ENCODE results near the gene HHAT. TPM values are rescaled to one million over a fixed set of nuclear protein-coding genes. Genes with fewer than 3 reads are reported as not detected.

The HHAT gene
- total RNA-seq, 1 experiment from 2014 or later, result 10.0 TPM

DNA sequence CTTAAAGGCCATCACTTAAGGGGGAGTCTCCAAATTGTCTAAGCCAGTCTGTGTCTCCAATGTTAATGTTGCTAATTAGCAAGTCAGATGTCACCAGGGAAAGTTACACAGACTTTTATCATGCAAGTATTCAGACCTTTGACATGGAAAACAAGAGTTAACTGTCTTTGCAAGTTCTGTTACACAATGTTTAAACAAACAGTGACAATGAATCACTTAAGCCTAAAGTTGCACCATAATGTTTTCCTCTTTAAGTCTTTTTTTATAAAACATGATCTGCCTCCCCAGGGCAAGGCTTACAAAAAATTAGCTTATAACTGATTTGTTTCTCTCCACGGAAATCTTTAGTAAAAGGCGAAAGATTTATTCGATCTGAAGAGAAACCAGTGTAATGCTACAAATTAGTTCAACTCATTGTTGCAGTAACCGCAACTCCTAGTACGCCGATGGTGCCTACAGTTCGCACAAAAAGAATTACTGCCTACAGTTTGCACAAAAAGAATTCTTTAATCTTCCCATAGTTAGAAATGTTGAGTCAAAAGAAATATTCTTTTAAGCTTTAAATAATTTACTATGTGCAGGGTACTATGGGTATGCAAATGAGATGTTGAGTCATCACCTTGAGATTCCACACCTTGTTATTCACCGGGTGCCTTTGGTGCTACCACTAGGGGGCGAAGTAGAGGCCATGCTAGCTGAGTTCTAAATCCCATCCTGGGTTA is 45.3 kb downstream of the HHAT start:
- Histone ChIP-seq H3K27me3 (replicated peaks) (no peaks in the 10 kb centered on the region), H3K27ac (peak overlapping the region; percentile 99), H3K36me3 (no peaks in the 10 kb centered on the region), H3K4me1 (replicated peaks) (peaks cover 20% of the 10 kb centered on the region), H3K9me3 (replicated peaks) (no peaks in the 10 kb centered on the region), H3K4me3 (no peak overlapping the region)
- DNase-seq (ENCODE audit: low read depth in 1 of 2, low spot score in 2 of 2), result peak; percentile 87 to 92

DNA sequence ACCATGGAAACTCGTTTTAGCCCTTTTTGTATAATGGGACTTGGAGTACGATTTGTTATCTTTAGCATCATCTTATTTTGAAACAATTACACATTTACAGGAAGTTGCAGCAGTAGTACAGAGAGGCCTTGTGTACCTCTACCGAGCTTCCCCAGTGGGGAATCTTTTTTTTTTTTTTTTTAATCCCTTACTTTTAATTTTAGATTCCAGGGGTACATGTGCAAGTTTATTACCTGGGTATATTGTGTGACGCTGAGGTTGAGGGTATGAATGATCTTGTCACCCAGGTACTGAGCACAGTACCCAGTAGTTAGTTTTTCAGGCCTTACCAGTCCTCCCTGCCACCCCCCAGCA is 45.9 kb downstream of the HHAT start:
- peak overlapping the region; percentile 99 for H3K27ac ChIP-seq
- H3K27me3 ChIP-seq (replicated peaks), result no peaks in the 10 kb centered on the region
- no peak overlapping the region for H3K4me3 ChIP-seq
- H3K36me3 ChIP-seq, result no peaks in the 10 kb centered on the region
- DNase-seq (ENCODE audit: low read depth in 1 of 2, low spot score in 2 of 2), result no peak
- H3K9me3 ChIP-seq (replicated peaks), result no peaks in the 10 kb centered on the region
- H3K4me1 ChIP-seq (replicated peaks), result peaks cover 20% of the 10 kb centered on the region

DNA sequence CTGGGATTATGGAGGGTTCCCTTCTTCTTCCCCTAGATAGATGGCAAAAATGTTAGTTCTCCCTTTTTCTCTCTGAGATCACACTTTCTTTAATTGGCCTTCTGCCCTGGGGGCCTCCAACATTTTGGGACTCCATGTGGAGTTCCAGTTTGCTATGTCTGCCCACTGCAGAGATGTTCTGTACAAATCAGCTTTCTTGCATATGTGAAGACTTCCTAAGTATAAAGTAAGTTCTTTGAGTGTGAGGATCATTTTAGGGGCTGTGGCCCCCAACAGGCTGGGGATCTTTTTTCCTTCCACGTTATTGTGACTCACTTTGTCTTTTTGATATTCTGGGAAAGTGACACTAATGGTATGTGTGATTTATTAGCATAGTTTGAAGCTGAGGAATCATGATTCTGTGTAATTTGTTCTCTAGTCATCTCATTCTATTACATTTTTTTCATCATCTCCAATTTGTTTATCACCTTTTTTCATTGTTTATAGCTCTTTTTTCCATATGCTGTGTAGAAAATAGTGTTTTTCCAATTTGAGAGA is 48.2 kb downstream of the HHAT start:
- Histone ChIP-seq H3K36me3 (no peaks in the 10 kb centered on the region), H3K4me3 (no peak overlapping the region), H3K4me1 (replicated peaks) (peaks cover 20% of the 10 kb centered on the region), H3K27ac (no peak overlapping the region), H3K27me3 (replicated peaks) (no peaks in the 10 kb centered on the region), H3K9me3 (replicated peaks) (no peaks in the 10 kb centered on the region)
- DNase-seq (ENCODE audit: low read depth in 1 of 2, low spot score in 2 of 2), result no peak

DNA sequence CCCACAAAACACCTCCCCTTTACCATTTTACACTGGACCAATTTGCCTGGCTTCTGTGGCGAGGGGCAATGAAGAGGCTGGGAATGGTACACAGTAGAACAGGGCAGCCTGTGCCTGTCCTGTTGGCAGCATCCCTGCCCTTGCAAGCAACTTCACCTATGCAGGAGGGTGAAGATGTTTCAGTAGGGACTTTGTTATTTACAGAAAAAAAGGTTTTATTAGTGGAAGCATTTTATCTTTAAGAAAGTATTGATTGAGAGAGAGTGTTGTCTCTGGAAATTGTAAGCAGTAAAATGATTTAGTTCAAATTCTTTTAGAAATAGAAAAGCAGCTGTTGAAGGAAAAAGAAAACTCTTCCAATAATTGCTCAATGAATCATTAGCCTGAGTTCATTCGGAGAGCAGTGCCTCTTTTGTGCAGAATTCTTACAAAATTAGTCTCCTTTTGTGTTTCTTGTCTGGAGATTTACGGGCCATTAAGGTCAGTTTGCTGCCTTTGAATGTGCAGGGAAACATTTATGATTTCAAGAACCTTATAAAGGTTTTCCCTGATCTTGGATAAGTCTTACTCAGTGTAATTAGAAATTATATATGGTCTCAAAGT is 49.1 kb downstream of the HHAT start:
- no peaks in the 10 kb centered on the region for H3K9me3 ChIP-seq (replicated peaks)
- no peaks in the 10 kb centered on the region for H3K27me3 ChIP-seq (replicated peaks)
- peaks cover 19% of the 10 kb centered on the region for H3K4me1 ChIP-seq (replicated peaks)
- H3K36me3 ChIP-seq, result no peaks in the 10 kb centered on the region
- DNase-seq (ENCODE audit: low read depth in 1 of 2, low spot score in 2 of 2), result no peak
- H3K4me3 ChIP-seq, result no peak overlapping the region
- H3K27ac ChIP-seq, result no peak overlapping the region

DNA sequence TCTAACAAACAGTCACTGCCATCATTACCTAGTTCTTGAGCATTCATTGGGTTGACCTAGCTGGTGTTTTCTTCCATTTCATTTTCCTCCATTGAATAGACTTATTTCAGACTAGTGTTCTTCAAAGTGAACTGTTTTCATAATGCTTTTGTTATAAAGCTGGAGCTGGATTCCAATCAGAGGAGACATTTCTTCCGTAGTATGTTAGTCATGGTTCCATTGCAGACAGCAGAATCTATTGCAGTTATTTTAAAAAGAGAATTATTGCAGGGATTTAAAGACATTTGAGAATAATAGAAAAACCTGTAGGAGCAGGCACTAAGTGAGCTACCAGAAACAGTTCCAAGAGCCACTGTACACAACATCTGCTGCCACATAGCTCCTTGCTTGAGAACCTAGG is 50.0 kb downstream of the HHAT start:
- H3K36me3 ChIP-seq, result no peaks in the 10 kb centered on the region
- no peaks in the 10 kb centered on the region for H3K9me3 ChIP-seq (replicated peaks)
- no peak overlapping the region for H3K27ac ChIP-seq
- H3K4me3 ChIP-seq, result no peak overlapping the region
- H3K4me1 ChIP-seq (replicated peaks), result peaks cover 17% of the 10 kb centered on the region
- DNase-seq (ENCODE audit: low read depth in 1 of 2, low spot score in 2 of 2), result no peak
- no peaks in the 10 kb centered on the region for H3K27me3 ChIP-seq (replicated peaks)

DNA sequence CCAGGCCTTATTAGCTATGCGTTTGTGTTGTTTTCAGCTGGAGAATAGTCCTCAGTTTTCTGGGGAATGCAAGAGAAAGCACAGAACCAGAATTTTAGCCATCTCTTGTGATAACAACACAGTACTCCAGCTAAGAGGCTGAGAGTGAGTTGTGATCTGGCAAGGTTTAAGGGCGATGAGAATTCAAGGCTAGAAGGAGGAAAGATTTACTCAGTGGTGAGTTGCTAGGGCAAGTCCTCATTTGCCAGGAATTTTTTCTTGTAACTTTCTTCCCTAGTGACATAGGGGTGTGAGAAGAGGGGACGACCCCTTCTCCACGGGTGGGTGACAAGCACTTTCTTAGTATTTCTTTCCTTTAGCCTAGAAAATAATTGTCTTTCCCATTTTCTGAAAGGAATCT is 53.2 kb downstream of the HHAT start:
- H3K9me3 ChIP-seq (replicated peaks), result no peaks in the 10 kb centered on the region
- H3K36me3 ChIP-seq, result no peaks in the 10 kb centered on the region
- no peak for DNase-seq (ENCODE audit: low read depth in 1 of 2, low spot score in 2 of 2)
- H3K27ac ChIP-seq, result no peak overlapping the region
- H3K27me3 ChIP-seq (replicated peaks), result no peaks in the 10 kb centered on the region
- H3K4me3 ChIP-seq, result no peak overlapping the region
- H3K4me1 ChIP-seq (replicated peaks), result peaks cover 12% of the 10 kb centered on the region

DNA sequence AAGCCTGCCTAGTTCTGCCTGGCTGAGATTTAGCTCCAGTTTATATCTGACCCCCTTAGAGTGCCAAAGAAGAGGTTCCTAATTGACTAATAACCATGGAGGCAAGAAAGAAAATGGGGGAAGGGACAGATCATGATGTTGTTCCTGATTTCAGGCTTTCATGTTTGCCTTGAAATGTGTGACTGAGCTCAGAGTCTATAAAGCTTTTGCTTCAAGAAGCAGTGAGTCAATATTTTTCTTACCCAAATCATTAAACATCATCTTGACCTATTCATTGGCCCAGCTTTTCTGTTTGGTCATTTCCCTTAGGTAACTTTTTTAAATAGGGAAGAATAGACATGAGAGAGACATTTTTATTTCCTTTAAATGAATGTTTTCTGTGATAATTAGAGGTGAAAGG is 55.9 kb downstream of the HHAT start:
- no peak for DNase-seq (ENCODE audit: low read depth in 1 of 2, low spot score in 2 of 2)
- H3K4me3 ChIP-seq, result no peak overlapping the region
- no peaks in the 10 kb centered on the region for H3K9me3 ChIP-seq (replicated peaks)
- no peaks in the 10 kb centered on the region for H3K36me3 ChIP-seq
- H3K27me3 ChIP-seq (replicated peaks), result no peaks in the 10 kb centered on the region
- H3K4me1 ChIP-seq (replicated peaks), result no peaks in the 10 kb centered on the region
- H3K27ac ChIP-seq, result no peak overlapping the region

DNA sequence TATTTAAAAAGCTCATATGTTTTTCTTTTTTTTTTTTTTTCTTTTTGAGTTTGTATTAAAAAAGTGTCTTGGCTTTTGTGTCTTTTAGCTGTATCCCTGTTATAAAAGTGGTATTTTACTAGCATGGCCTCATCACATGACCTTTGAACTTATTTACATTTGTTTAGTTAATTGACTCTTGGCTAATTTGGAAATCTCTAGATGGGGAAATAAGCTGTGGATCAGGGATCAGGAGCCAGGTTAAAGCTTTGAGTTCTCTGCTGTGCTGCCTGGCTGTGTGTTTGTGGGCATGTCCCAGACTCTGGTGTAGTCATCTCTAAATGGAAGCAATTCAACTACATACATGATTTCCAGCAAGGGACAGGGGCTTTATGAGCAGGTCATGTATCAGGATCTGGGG is 56.5 kb downstream of the HHAT start:
- DNase-seq (ENCODE audit: low read depth in 1 of 2, low spot score in 2 of 2), result no peak
- no peak overlapping the region for H3K27ac ChIP-seq
- no peaks in the 10 kb centered on the region for H3K4me1 ChIP-seq (replicated peaks)
- no peaks in the 10 kb centered on the region for H3K9me3 ChIP-seq (replicated peaks)
- H3K36me3 ChIP-seq, result no peaks in the 10 kb centered on the region
- no peaks in the 10 kb centered on the region for H3K27me3 ChIP-seq (replicated peaks)
- no peak overlapping the region for H3K4me3 ChIP-seq

DNA sequence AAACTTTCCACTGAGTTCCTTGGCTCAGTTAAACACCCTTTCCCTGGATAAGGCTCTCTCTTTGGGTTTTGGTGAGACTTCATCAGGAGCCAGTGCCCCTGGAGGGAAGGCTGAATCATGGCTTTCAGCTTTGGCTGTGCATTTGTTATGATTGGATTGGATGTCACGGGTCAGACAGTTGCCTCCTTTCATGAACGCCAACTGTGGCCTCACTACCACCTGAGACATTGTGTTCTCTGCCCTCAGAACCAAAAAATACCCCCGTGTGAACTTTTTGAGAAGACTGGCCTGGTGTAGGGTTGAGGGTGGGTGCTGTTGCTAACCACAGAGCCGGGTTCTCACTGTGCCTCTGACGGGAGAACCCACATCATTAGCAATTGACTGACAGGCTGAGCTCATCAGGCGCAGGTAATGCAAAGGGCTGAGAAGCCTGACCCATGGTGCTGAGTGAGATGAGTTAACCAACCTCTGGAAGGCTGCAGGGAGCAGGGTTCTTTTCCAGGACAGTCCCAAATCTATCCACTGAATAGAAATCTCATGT is 65.6 kb downstream of the HHAT start:
- no peaks in the 10 kb centered on the region for H3K9me3 ChIP-seq (replicated peaks)
- no peaks in the 10 kb centered on the region for H3K27me3 ChIP-seq (replicated peaks)
- DNase-seq (ENCODE audit: low read depth in 1 of 2, low spot score in 2 of 2), result no peak
- H3K4me3 ChIP-seq, result no peak overlapping the region
- no peaks in the 10 kb centered on the region; the same call in 1 of the 2 replicates for H3K4me1 ChIP-seq (replicated peaks)
- no peaks in the 10 kb centered on the region for H3K36me3 ChIP-seq
- H3K27ac ChIP-seq, result no peak overlapping the region

DNA sequence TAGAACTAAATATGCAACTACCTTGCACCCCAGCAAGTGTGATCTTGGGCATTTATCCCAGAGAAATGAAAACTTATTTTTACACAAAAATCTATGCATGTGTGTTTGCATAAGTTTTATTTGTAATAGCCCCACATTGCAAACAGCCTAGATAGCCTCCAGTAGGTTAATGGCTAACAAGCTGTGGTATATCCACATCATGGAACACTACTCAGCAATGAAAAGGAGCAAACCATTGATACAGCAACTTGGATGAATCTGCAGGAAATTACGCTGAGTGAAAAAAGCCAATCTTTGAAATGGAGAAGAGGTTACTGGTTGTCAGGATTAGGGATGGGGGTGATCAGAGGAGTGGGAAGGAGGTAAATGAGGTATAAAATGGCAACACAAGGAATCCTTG is 67.8 kb downstream of the HHAT start:
- Histone ChIP-seq H3K27me3 (replicated peaks) (no peaks in the 10 kb centered on the region), H3K9me3 (replicated peaks) (no peaks in the 10 kb centered on the region), H3K36me3 (no peaks in the 10 kb centered on the region), H3K4me1 (replicated peaks) (no peaks in the 10 kb centered on the region; the same call in 1 of the 2 replicates), H3K4me3 (no peak overlapping the region), H3K27ac (no peak overlapping the region)
- no peak for DNase-seq (ENCODE audit: low read depth in 1 of 2, low spot score in 2 of 2)

DNA sequence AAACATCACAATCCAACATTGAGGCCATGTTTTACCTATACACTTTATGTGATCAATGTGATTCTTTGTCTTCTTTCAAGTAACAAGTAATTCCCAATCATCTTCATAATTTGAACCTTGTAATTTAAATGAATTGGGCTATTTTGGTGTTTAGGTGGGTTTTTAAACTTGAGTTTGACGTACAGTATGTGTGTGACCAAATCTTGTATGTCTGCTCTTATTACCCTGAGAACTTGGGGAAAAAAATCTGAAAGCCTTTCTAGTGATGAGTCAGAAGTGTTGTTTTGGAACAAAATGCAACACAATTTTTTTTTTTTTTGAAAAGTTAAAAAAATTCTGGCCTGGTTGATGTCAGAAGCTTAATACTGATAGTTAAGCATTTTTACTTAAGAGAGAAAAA is 68.5 kb downstream of the HHAT start:
- Histone ChIP-seq H3K27me3 (replicated peaks) (no peaks in the 10 kb centered on the region), H3K27ac (no peak overlapping the region), H3K4me1 (replicated peaks) (no peaks in the 10 kb centered on the region; the same call in 1 of the 2 replicates), H3K9me3 (replicated peaks) (no peaks in the 10 kb centered on the region), H3K36me3 (no peaks in the 10 kb centered on the region), H3K4me3 (no peak overlapping the region)
- no peak for DNase-seq (ENCODE audit: low read depth in 1 of 2, low spot score in 2 of 2)

DNA sequence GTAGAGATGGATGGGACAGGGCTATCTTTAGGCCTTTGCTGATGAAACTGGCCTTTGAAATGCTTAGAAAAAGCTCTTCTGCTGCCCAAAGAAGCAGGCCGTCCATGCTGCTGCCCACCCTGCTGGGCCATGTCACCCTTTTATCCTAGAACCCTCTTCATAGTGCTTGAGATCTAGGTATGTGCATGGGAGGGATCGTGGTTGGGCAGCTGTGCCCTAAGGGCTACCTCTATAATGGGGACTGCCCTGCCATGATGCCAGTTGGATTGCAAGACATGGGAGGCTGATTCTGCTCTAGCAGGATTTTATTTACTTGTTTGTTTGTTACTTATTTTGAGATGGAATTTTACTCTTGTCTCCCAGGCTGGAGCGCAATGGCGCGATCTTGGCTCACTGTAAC is 69.0 kb downstream of the HHAT start:
- no peaks in the 10 kb centered on the region for H3K9me3 ChIP-seq (replicated peaks)
- H3K4me3 ChIP-seq, result no peak overlapping the region
- H3K27ac ChIP-seq, result no peak overlapping the region
- no peaks in the 10 kb centered on the region for H3K36me3 ChIP-seq
- H3K4me1 ChIP-seq (replicated peaks), result no peaks in the 10 kb centered on the region; the same call in 1 of the 2 replicates
- DNase-seq (ENCODE audit: low read depth in 1 of 2, low spot score in 2 of 2), result no peak
- no peaks in the 10 kb centered on the region for H3K27me3 ChIP-seq (replicated peaks)

DNA sequence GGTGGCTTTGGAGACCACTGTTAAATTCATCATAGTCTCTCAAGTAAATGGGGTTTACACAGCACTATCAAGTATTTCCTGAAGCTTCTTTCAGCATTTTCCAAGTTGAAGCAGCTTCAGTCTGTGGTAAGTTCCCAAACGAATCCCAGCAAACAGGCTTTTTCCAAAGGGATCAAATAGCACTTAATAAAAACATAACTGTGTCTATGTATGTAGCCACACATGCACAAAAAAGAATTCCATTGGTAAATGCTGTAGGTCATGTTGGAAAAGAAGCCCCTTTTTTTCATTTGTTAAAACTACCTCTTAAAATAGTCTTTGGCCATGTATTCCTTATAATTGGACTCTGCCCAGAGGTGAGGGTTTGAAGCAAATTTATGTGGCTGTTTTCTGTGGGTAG is 69.8 kb downstream of the HHAT start:
- Histone ChIP-seq H3K4me1 (replicated peaks) (no peaks in the 10 kb centered on the region; the same call in 1 of the 2 replicates), H3K27me3 (replicated peaks) (no peaks in the 10 kb centered on the region), H3K27ac (no peak overlapping the region), H3K36me3 (no peaks in the 10 kb centered on the region), H3K9me3 (replicated peaks) (no peaks in the 10 kb centered on the region), H3K4me3 (no peak overlapping the region)
- DNase-seq (ENCODE audit: low read depth in 1 of 2, low spot score in 2 of 2), result no peak

DNA sequence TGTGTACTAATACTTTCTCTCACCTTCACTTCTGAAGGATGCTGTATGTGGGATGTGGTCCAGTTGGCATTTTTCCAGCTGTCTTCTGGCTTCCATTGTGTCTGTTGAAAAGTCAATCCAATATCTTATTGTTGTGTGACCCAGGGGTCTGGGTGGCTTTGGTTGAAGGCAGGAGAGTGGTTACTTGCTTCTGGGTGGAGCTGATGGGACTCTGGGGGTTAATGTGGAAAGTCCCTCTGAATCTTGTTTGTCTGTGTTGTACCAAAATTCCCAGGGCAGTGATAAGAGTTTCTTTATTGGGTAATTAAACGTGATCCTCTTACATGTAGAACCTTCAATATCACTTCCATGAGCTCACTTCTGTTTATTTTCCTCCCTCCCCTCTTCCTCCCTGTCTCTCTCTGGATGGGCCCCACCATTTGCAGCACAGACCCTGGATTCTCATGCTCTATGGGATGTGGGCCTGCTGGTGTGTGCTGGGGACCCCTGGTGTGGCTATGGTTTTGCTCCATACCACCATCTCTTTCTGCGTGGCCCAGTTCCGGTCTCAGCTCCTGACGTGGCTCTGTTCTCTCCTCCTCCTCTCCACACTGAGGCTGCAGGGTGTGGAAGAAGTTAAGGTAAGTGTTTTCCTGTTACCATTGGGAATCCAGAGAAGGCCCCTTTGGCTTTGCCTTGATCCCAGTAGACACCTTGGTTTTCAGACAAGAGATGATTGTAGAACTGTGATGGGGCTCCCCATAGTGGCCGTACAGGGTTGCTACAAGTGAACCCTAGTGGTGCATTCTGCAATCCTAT is 71.5 kb downstream of the HHAT start:
- Histone ChIP-seq H3K27me3 (replicated peaks) (no peaks in the 10 kb centered on the region), H3K4me1 (replicated peaks) (no peaks in the 10 kb centered on the region), H3K36me3 (no peaks in the 10 kb centered on the region), H3K9me3 (replicated peaks) (no peaks in the 10 kb centered on the region), H3K4me3 (no peak overlapping the region), H3K27ac (no peak overlapping the region)
- DNase-seq (ENCODE audit: low read depth in 1 of 2, low spot score in 2 of 2), result peak; percentile 44 to 60

Measured in SJSA1 (cell line).